Brain microvascular endothelial cell (primary cell): ENCODE results near the gene ITGB5.
A peak's percentile ranks its signal among the peaks of the same experiment; 100 is the strongest.
"Not testable (repeated sequence)": the region's sequence is repeated elsewhere in the genome, so short reads cannot be mapped to it uniquely, and the experiment has no call there.

Experiments used
- DNase-seq: peaks from one replicate; pipeline ENCODE4 v3.0.0-alpha.2; 2020
- H3K27ac ChIP-seq: fragments of 250-450 bp; sonication (Bioruptor Pico); 2 replicates; pipeline ENCODE4 v1.5.1; 2020; ENCODE audit warnings: mild to moderate bottlenecking, moderate library complexity
- H3K27me3 ChIP-seq: fragments of 250-450 bp; sonication (Bioruptor Pico); replicated peaks from 2 replicates; pipeline ENCODE4 v1.5.1; 2020; ENCODE audit warnings: mild to moderate bottlenecking
- H3K36me3 ChIP-seq: fragments of 250-450 bp; sonication (Bioruptor Pico); replicated peaks from 2 replicates; pipeline ENCODE4 v1.5.1; 2020; ENCODE audit warnings: mild to moderate bottlenecking
- H3K4me3 ChIP-seq: 2 replicates; pipeline ENCODE4 v1.5.1; 2011; ENCODE audit warnings: low read depth, mild to moderate bottlenecking, control low read depth, low read length, moderate library complexity
- in situ Hi-C: cut with HindIII; loops from 2 replicates; pipeline ENCODE4 v1.10.0; 2017; ENCODE audit warnings: low sequenced_read_pairs, low pct_ligation_motif_present
- TF ChIP-seq, protein P1 (sequence below): IDR thresholded peaks from 2 replicates; pipeline ENCODE4 v1.5.1; 2011; ENCODE audit warnings: low read depth, mild to moderate bottlenecking, moderate library complexity, low read length, control low read depth, inconsistent platforms; ENCODE audit errors: missing control alignments

ITGB5 gene

DNA sequence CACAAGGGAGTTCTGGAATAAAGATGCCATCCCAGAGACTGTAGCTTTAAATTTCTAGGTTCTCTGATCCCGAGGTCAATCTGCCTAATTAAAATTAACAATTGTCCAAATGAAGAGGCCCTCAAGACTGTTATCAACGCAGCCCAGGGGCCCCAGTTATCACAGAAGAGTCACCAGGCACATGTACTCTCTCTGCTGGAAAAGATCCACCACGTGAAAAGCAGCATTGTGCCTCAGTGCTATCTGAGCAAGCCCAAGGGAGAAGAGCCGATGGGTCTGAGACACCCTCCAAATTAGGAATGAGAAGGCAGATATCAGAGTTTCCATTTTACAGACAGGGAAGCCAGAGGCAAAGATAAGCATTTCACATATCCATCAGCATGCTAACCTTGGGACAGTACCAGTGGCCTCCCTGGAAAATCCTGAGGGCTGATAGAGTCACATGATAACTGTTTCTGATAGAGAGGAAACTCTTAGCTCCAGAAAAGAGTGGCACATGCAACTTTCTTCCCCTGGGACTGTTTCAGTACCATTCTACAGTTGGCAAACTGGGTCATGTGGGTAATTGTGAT is 55.5 kb downstream of the ITGB5 start:
- Histone ChIP-seq H3K27ac (peak overlapping the region; percentile 90), H3K36me3 (peaks cover 19% of the 10 kb centered on the region), H3K27me3 (no peaks in the 10 kb centered on the region), H3K4me3 (no peak overlapping the region)
- no peak for DNase-seq
- TF ChIP-seq, protein P1, sequence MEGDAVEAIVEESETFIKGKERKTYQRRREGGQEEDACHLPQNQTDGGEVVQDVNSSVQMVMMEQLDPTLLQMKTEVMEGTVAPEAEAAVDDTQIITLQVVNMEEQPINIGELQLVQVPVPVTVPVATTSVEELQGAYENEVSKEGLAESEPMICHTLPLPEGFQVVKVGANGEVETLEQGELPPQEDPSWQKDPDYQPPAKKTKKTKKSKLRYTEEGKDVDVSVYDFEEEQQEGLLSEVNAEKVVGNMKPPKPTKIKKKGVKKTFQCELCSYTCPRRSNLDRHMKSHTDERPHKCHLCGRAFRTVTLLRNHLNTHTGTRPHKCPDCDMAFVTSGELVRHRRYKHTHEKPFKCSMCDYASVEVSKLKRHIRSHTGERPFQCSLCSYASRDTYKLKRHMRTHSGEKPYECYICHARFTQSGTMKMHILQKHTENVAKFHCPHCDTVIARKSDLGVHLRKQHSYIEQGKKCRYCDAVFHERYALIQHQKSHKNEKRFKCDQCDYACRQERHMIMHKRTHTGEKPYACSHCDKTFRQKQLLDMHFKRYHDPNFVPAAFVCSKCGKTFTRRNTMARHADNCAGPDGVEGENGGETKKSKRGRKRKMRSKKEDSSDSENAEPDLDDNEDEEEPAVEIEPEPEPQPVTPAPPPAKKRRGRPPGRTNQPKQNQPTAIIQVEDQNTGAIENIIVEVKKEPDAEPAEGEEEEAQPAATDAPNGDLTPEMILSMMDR = no peak
- in situ Hi-C loops = no loop called here

DNA sequence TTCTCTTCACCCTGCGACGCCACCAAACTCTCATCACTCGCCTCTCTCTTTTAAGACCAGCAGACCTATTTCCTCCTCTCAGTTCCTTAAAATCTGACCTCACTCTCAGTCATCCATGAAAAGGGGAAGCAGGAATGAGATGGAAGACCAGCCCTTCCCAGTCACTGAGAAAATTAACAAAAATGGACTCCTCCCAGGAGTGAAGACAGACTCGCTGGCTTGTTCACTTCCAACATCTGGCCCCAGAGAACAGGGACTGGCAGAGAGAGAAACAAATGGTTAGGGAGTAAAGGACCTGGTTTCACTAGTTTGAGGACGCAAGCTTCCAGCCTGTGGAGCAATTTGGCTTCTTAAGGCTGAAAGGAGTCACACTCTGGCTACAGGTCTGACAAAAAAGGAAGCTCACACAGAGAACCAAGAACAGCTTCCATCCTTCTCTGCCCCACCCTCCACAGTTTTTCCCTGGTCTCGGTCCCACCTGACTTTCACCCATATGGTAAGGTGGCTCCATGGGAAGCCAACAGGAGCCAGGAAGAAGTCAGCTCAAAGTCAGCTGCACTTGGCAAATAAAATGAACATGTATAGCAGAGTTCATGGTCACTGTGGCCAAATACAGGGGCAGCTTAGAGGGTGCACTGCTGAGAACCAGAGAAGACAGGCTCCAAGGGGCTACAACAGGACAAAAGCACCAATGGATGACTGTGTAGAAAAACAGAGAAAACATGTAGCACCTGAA is 57.2 kb downstream of the ITGB5 start:
- DNase-seq = no peak
- in situ Hi-C loops = no loop called here
- Histone ChIP-seq H3K27ac (no peak overlapping the region), H3K27me3 (no peaks in the 10 kb centered on the region), H3K4me3 (no peak overlapping the region), H3K36me3 (peaks cover 24% of the 10 kb centered on the region)
- TF ChIP-seq, protein P1 = no peak

DNA sequence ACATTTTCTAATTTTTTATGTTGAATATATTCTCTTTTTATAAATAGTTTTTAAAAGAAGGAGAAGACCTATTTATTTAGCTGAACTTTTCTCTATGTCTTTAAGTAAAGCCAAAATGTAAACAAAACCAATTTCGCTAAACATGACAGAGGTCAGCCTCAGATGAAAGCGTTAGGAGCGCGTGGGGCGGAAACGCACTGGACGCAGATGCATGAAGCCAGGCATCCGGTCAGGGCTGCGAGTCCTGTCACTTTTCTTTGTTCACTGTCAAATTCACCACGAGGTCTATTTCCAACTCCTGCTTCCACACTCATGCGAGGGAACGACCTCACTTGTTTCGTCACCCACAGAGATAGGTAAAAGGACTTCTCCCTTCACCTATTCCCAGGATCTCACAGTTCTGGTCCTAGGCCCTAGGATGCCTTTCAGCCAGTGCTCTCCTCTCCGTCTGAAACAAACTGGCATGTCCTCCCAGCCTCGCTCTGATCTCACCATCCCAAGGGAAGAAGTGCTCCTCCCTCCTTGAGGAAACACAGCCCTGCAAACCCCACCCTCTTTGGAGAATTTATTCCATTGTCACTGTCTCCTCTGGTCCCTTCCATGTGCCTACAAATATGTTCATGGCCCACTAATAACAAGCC is 57.9 kb downstream of the ITGB5 start:
- no peak overlapping the region for H3K4me3 ChIP-seq
- no peak for DNase-seq
- TF ChIP-seq, protein P1 = no peak
- peaks cover 24% of the 10 kb centered on the region for H3K36me3 ChIP-seq
- no peak overlapping the region for H3K27ac ChIP-seq
- in situ Hi-C loops = no loop called here
- no peaks in the 10 kb centered on the region for H3K27me3 ChIP-seq

DNA sequence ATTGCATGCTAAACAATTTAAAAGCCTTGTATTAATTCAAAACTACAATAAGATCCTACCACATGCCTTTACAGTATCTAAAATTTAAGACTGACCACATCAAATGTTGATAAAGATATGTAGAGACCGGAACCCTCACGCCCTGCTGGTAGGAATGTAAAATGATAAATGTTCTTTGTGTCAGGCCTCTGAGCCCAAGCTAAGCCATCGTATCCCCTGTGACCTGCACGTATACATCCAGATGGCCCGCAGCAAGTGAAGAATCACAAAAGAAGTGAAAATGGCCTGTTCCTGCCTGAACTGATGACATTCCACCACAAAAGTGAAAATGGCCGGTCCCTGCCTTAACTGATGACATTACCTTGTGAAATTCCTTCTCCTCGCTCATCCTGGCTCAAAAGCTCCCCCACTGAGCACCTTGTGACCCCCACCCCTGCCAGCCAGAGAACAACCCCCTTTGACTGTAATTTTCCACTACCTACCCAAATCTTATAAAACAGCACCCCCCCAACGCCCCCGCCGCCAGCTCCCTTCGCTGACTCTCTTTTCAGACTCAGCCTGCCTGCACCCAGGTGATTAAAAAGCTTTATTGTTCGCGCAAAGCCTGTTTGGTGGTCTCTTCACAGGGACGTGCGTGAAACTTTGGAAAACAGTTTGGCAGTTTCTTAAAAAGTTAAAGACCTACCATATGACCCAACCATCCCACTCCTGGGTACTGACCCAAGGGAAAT is 59.5 kb downstream of the ITGB5 start:
- in situ Hi-C loops, H3K27me3 ChIP-seq, H3K4me3 ChIP-seq: not testable (repeated sequence)
- peak; percentile 41 for DNase-seq
- H3K27ac ChIP-seq = peak overlapping the region; percentile 12
- H3K36me3 ChIP-seq = peaks cover 22% of the 10 kb centered on the region
- TF ChIP-seq, protein P1 = peak; percentile 51

DNA sequence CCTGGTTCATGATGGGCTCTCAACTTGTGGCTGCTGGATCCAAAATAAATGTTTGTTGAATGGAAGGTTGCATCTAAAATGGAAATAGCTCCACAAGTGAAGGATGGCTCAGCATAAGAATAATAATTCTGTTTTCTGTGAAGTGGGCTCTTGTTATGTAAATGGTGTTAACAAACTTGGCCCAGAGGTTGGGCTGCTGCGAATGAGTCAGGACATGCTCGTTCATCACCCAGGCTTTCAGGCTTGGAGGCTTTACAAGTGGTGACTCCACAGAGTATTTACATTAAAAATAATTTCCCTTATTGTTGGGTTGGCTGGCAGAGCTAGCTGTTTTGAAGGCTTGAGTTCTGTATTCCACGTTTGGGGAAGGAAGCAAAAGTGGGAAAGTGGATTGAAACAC is 60.5 kb downstream of the ITGB5 start:
- in situ Hi-C loops = no loop called here
- H3K27me3 ChIP-seq = no peaks in the 10 kb centered on the region
- no peak overlapping the region for H3K4me3 ChIP-seq
- H3K36me3 ChIP-seq = peaks cover 14% of the 10 kb centered on the region
- DNase-seq = peak; percentile 79
- peak overlapping the region; percentile 12 for H3K27ac ChIP-seq
- TF ChIP-seq, protein P1 = no peak
